ENCODE measurements around the gene GRB7. TPM values are rescaled to one million over a fixed set of nuclear protein-coding genes. Genes with fewer than 3 reads are reported as not detected.
"Not testable (repeated sequence)": the region's sequence is repeated elsewhere in the genome, so short reads cannot be mapped to it uniquely, and the experiment has no call there.

Gene GRB7
- total and polyA plus RNA-seq, 2 donors: 2.7 to 2.9 TPM

- 62% methylated on average over 18 of the region's 18 CpGs for WGBS
- Histone ChIP-seq H3K27ac (ENCODE audit: low read depth) (no peak overlapping the region), H3K4me3 (ENCODE audit: low read depth, low read length) (no peak overlapping the region), H3K36me3 (ENCODE audit: insufficient read depth) (no peaks in the 10 kb centered on the region), H3K4me1 (ENCODE audit: insufficient read depth) (no peaks in the 10 kb centered on the region)
- no peak for DNase-seq (ENCODE audit: extremely low spot score)
Observed at GRCh38 chr17:39755554-39756379, 18.0 kb downstream of the GRB7 start.

GRCh38 chr17:39756380-39757079 is 18.8 kb downstream of the GRB7 start:
- no peak for DNase-seq (ENCODE audit: extremely low spot score)
- Histone ChIP-seq H3K36me3 (ENCODE audit: insufficient read depth) (no peaks in the 10 kb centered on the region), H3K4me3 (ENCODE audit: low read depth, low read length) (no peak overlapping the region), H3K4me1 (ENCODE audit: insufficient read depth) (no peaks in the 10 kb centered on the region), H3K27ac (ENCODE audit: low read depth) (no peak overlapping the region)
- WGBS: 59% methylated on average over 7 of the region's 7 CpGs

GRCh38 chr17:39757176-39757662 is 19.5 kb downstream of the GRB7 start:
- H3K4me3 ChIP-seq (ENCODE audit: low read depth, low read length): no peak overlapping the region
- H3K36me3 ChIP-seq (ENCODE audit: insufficient read depth): no peaks in the 10 kb centered on the region
- no peak for DNase-seq (ENCODE audit: extremely low spot score)
- no peak overlapping the region for H3K27ac ChIP-seq (ENCODE audit: low read depth)
- 84% methylated on average over 4 of the region's 4 CpGs for WGBS
- no peaks in the 10 kb centered on the region for H3K4me1 ChIP-seq (ENCODE audit: insufficient read depth)

- no peaks in the 10 kb centered on the region for H3K36me3 ChIP-seq (ENCODE audit: insufficient read depth)
- H3K27ac ChIP-seq (ENCODE audit: low read depth): no peak overlapping the region
- WGBS: 67% methylated on average over 12 of the region's 12 CpGs
- no peaks in the 10 kb centered on the region for H3K4me1 ChIP-seq (ENCODE audit: insufficient read depth)
- H3K4me3 ChIP-seq (ENCODE audit: low read depth, low read length): no peak overlapping the region
- DNase-seq (ENCODE audit: extremely low spot score): no peak
Observed at GRCh38 chr17:39757931-39758873, 20.5 kb downstream of the GRB7 start.

GRCh38 chr17:39759204-39759603 is 21.5 kb downstream of the GRB7 start:
- 85% methylated on average over 5 of the region's 5 CpGs for WGBS
- Histone ChIP-seq H3K27ac (ENCODE audit: low read depth) (no peak overlapping the region), H3K4me3 (ENCODE audit: low read depth, low read length) (no peak overlapping the region), H3K4me1 (ENCODE audit: insufficient read depth) (no peaks in the 10 kb centered on the region), H3K36me3 (ENCODE audit: insufficient read depth) (no peaks in the 10 kb centered on the region)
- no peak for DNase-seq (ENCODE audit: extremely low spot score)

- no peaks in the 10 kb centered on the region for H3K4me1 ChIP-seq (ENCODE audit: insufficient read depth)
- H3K27ac ChIP-seq (ENCODE audit: low read depth): no peak overlapping the region
- 90% methylated on average over 10 of the region's 10 CpGs for WGBS
- H3K4me3 ChIP-seq (ENCODE audit: low read depth, low read length): no peak overlapping the region
- no peaks in the 10 kb centered on the region for H3K36me3 ChIP-seq (ENCODE audit: insufficient read depth)
- no peak for DNase-seq (ENCODE audit: extremely low spot score)
Observed at GRCh38 chr17:39761861-39762496, 24.2 kb downstream of the GRB7 start.

- H3K4me3 ChIP-seq (ENCODE audit: low read depth, low read length): no peak overlapping the region
- 41% methylated on average over 5 of the region's 5 CpGs for WGBS
- H3K4me1 ChIP-seq (ENCODE audit: insufficient read depth): no peaks in the 10 kb centered on the region
- H3K36me3 ChIP-seq (ENCODE audit: insufficient read depth): no peaks in the 10 kb centered on the region
- no peak for DNase-seq (ENCODE audit: extremely low spot score)
- no peak overlapping the region for H3K27ac ChIP-seq (ENCODE audit: low read depth)
Observed at GRCh38 chr17:39763051-39763820, 25.5 kb downstream of the GRB7 start.

GRCh38 chr17:39764171-39764570 is 26.4 kb downstream of the GRB7 start:
- 79% methylated on average over 3 of the region's 3 CpGs for WGBS
- not testable (repeated sequence) for H3K36me3 ChIP-seq (ENCODE audit: insufficient read depth)

GRCh38 chr17:39765175-39765574 is 27.4 kb downstream of the GRB7 start:
- 27% methylated on average over 3 of the region's 3 CpGs for WGBS
- H3K4me1 ChIP-seq (ENCODE audit: insufficient read depth): no peaks in the 10 kb centered on the region
- no peaks in the 10 kb centered on the region for H3K36me3 ChIP-seq (ENCODE audit: insufficient read depth)
- no peak overlapping the region for H3K27ac ChIP-seq (ENCODE audit: low read depth)
- DNase-seq (ENCODE audit: extremely low spot score): no peak
- no peak overlapping the region for H3K4me3 ChIP-seq (ENCODE audit: low read depth, low read length)

More at GRCh38 chr17:39764171-39764570, 26.4 kb downstream of the GRB7 start:
- H3K4me3 ChIP-seq (ENCODE audit: low read depth, low read length); H3K27ac ChIP-seq (ENCODE audit: low read depth); H3K4me1 ChIP-seq (ENCODE audit: insufficient read depth); DNase-seq (ENCODE audit: extremely low spot score): not testable (repeated sequence)

- 91% methylated on average over 18 of the region's 18 CpGs for WGBS
- no peak for DNase-seq (ENCODE audit: extremely low spot score)
- H3K4me3 ChIP-seq (ENCODE audit: low read depth, low read length): no peak overlapping the region
- no peaks in the 10 kb centered on the region for H3K36me3 ChIP-seq (ENCODE audit: insufficient read depth)
- no peak overlapping the region for H3K27ac ChIP-seq (ENCODE audit: low read depth)
- H3K4me1 ChIP-seq (ENCODE audit: insufficient read depth): no peaks in the 10 kb centered on the region
Observed at GRCh38 chr17:39765766-39766165, 28.0 kb downstream of the GRB7 start.

GRCh38 chr17:39767147-39767546 is 29.4 kb downstream of the GRB7 start:
- no peaks in the 10 kb centered on the region for H3K4me1 ChIP-seq (ENCODE audit: insufficient read depth)
- DNase-seq (ENCODE audit: extremely low spot score): no peak
- no peak overlapping the region for H3K27ac ChIP-seq (ENCODE audit: low read depth)
- WGBS: 37% methylated on average over 3 of the region's 3 CpGs
- no peak overlapping the region for H3K4me3 ChIP-seq (ENCODE audit: low read depth, low read length)
- H3K36me3 ChIP-seq (ENCODE audit: insufficient read depth): no peaks in the 10 kb centered on the region

GRCh38 chr17:39769974-39770587 is 32.3 kb downstream of the GRB7 start:
- DNase-seq (ENCODE audit: extremely low spot score): peak; percentile 73
- no peaks in the 10 kb centered on the region for H3K4me1 ChIP-seq (ENCODE audit: insufficient read depth)
- 42% methylated on average over 8 of the region's 8 CpGs for WGBS
- no peak overlapping the region for H3K4me3 ChIP-seq (ENCODE audit: low read depth, low read length)
- H3K36me3 ChIP-seq (ENCODE audit: insufficient read depth): no peaks in the 10 kb centered on the region
- H3K27ac ChIP-seq (ENCODE audit: low read depth): no peak overlapping the region
